Uterus (tissue), 2 donors: Measurements from ENCODE around the gene STXBP1.

ENCODE experiments used
- CTCF ChIP-seq, 4 experiments: fragments of 200-600 bp in 2 of 4; fragments of 450-650 bp in 2 of 4; sonication (generic) in 2 of 4; IDR thresholded peaks; one replicate each; pipeline ENCODE4 v1.5.1; 2016 to 2019; ENCODE audit warnings: antibody characterized with exemption in 4 of 4, mild to moderate bottlenecking in 2 of 4, moderate library complexity in 1 of 4
- POLR2A ChIP-seq, 2 donors: fragments of 450-650 bp; IDR thresholded peaks; one replicate each; pipeline ENCODE4 v1.6.1; 2016; ENCODE audit warnings: antibody characterized with exemption in 2 of 2, mild to moderate bottlenecking in 1 of 2, moderate library complexity in 1 of 2

GRCh38 chr9:127614961-127615360, 2.9 kb downstream of the STXBP1 start:
- TF ChIP-seq CTCF (IDR thresholded peaks at IDR 0.05), result no peak
- TF ChIP-seq POLR2A (IDR thresholded peaks at IDR 0.05), result no peak
